Upper lobe of left lung (tissue), 4 donors: Measurements from ENCODE around the gene PPM1H.

ENCODE experiments used
- EP300 ChIP-seq, 4 donors: sonication (generic); formaldehyde crosslinking; IDR thresholded peaks; one replicate each; pipeline ENCODE4 v1.5.1; 2017; ENCODE audit warnings: antibody characterized with exemption in 4 of 4, control low read depth in 2 of 4
- POLR2A ChIP-seq, 4 donors: fragments of 450-650 bp; IDR thresholded peaks; one replicate each; pipeline ENCODE4 v1.5.1; 2016 to 2017; ENCODE audit warnings: antibody characterized with exemption in 4 of 4, mild to moderate bottlenecking in 2 of 4
- POLR2AphosphoS5 ChIP-seq, 2 donors: sonication (generic); formaldehyde crosslinking; IDR thresholded peaks; one replicate each; pipeline ENCODE4 v1.5.1; 2017; ENCODE audit warnings: antibody characterized with exemption in 2 of 2
- TF ChIP-seq, protein P1 (sequence below), 6 experiments: fragments of 450-650 bp in 4 of 6; fragments of 200-600 bp in 2 of 6; sonication (generic) in 2 of 6; IDR thresholded peaks; one replicate each; pipeline ENCODE4 v1.5.1; 2016 to 2019; ENCODE audit warnings: antibody characterized with exemption in 6 of 6

DNA sequence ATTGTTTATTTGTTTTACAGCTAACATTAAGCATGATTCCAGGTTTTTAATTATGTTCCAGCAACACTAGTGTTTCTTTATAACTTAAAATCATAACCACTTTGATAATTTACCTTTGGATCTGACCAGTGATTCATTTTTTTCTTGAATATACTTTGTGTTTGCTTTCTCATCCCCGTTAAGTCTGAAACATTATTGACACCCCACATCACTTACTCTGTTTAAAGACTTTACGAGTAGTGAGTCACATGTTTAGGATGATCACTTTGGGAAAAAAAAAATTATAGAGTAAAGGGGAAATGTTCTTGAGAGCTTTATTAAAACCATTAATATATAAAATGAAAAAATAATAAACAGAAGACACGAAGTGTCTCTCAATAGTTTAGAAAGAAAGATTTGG is 336.1 kb downstream of the PPM1H start:
- TF ChIP-seq, protein P1, sequence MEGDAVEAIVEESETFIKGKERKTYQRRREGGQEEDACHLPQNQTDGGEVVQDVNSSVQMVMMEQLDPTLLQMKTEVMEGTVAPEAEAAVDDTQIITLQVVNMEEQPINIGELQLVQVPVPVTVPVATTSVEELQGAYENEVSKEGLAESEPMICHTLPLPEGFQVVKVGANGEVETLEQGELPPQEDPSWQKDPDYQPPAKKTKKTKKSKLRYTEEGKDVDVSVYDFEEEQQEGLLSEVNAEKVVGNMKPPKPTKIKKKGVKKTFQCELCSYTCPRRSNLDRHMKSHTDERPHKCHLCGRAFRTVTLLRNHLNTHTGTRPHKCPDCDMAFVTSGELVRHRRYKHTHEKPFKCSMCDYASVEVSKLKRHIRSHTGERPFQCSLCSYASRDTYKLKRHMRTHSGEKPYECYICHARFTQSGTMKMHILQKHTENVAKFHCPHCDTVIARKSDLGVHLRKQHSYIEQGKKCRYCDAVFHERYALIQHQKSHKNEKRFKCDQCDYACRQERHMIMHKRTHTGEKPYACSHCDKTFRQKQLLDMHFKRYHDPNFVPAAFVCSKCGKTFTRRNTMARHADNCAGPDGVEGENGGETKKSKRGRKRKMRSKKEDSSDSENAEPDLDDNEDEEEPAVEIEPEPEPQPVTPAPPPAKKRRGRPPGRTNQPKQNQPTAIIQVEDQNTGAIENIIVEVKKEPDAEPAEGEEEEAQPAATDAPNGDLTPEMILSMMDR (IDR thresholded peaks at IDR 0.05): no peak
- TF ChIP-seq POLR2A (IDR thresholded peaks at IDR 0.05): no peak
- TF ChIP-seq EP300 (IDR thresholded peaks at IDR 0.05): no peak
- TF ChIP-seq POLR2AphosphoS5 (IDR thresholded peaks at IDR 0.05): no peak
